ENCODE results near the gene SNX15. TPM values are rescaled to one million over a fixed set of nuclear protein-coding genes. Genes with fewer than 3 reads are reported as not detected.
A peak's percentile ranks its signal among the peaks of the same experiment; 100 is the strongest.

The SNX15 gene
- total RNA-seq, 1 donor from 2014 or later, result 26.9 TPM

DNA sequence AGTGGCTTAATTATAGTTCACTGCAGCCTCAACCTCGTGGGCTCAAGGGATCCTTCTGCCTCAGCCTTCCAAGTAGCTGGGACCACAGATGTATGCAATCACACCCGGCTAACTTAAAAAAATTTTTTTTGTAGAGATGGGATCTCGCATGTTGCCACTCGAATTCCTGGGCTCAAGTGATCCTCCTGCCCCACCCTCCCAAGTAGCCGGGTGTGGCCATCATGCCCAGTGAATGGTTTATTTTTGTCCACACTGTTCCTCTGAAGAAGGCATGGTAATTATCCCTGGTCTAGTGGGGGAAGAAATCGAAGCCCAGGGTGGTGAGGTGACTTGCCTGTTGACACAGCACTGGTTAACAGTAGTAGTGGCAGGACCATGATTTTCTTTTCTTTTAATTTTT lies 15.7 kb downstream of the SNX15 start:
- H3K4me1 Mint-ChIP-seq (ENCODE audit: unreplicated experiment), result peaks cover 17% of the 10 kb centered on the region
- DNase-seq (ENCODE audit: extremely low spot score, unreplicated experiment), result no peak
- H3K27ac Mint-ChIP-seq (ENCODE audit: unreplicated experiment), result peak overlapping the region; percentile 23
- H3K36me3 Mint-ChIP-seq (ENCODE audit: unreplicated experiment), result peaks cover 12% of the 10 kb centered on the region
- no peaks in the 10 kb centered on the region for H3K27me3 Mint-ChIP-seq (ENCODE audit: unreplicated experiment)
- peak overlapping the region; percentile 81 for H3K4me3 Mint-ChIP-seq (ENCODE audit: unreplicated experiment)
- H3K9me3 Mint-ChIP-seq (ENCODE audit: unreplicated experiment), result no peaks in the 10 kb centered on the region
- TF ChIP-seq, protein P1, sequence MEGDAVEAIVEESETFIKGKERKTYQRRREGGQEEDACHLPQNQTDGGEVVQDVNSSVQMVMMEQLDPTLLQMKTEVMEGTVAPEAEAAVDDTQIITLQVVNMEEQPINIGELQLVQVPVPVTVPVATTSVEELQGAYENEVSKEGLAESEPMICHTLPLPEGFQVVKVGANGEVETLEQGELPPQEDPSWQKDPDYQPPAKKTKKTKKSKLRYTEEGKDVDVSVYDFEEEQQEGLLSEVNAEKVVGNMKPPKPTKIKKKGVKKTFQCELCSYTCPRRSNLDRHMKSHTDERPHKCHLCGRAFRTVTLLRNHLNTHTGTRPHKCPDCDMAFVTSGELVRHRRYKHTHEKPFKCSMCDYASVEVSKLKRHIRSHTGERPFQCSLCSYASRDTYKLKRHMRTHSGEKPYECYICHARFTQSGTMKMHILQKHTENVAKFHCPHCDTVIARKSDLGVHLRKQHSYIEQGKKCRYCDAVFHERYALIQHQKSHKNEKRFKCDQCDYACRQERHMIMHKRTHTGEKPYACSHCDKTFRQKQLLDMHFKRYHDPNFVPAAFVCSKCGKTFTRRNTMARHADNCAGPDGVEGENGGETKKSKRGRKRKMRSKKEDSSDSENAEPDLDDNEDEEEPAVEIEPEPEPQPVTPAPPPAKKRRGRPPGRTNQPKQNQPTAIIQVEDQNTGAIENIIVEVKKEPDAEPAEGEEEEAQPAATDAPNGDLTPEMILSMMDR (IDR thresholded peaks at IDR 0.05), result no peak

DNA sequence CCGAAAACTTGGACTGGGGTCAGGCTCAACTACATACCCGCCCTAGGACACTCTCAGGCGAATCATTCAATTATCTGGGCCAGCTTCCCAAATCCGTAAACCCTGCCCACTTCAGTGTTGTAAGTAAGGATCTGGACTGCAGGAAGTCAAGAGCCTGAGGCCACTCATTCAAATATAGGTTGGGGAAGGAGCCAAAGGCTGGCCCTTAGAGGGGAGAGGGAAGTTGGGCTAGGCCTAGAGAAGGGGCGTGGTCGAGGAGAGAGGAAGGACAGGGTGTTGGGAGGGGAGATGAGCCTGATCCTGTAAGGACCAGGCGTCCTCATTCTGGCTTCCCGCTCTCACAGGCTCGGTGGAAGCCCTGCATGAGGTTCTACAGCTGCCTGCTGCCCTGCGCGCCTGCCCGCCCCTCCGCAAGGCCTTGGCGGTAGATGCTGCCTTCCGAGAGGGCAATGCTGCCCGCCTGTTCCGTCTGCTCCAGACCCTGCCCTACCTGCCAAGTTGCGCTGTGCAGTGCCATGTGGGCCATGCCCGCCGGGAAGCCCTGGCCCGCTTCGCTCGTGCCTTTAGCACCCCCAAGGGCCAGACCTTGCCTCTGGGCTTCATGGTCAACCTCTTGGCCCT lies 16.8 kb downstream of the SNX15 start:
- Mint-ChIP-seq H3K36me3 (ENCODE audit: unreplicated experiment) (peaks cover 10% of the 10 kb centered on the region), H3K27me3 (ENCODE audit: unreplicated experiment) (no peaks in the 10 kb centered on the region), H3K9me3 (ENCODE audit: unreplicated experiment) (no peaks in the 10 kb centered on the region), H3K4me1 (ENCODE audit: unreplicated experiment) (peaks cover 17% of the 10 kb centered on the region), H3K4me3 (ENCODE audit: unreplicated experiment) (no peak overlapping the region), H3K27ac (ENCODE audit: unreplicated experiment) (no peak overlapping the region)
- TF ChIP-seq, protein P1 (IDR thresholded peaks at IDR 0.05), result no peak
- no peak for DNase-seq (ENCODE audit: extremely low spot score, unreplicated experiment)

DNA sequence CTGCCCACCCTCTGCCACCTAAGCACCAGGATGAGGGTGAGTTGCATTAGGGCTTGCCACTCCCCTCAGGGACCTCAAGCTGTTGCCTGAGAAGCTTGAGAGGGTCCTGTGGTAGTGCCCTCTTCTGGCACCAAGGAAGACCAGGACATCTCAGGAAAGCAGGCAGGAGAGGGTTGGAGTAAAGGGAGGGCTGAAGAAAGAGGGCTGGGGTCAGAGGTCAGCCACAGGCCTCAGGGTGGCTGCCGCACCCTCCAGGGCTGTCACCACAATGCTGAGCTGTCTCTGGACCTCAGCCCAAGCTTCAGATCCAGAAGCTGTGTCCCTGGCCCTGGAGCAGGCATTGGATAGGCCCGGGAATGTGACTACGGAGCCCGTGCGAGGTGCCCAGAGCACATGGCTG lies 17.8 kb downstream of the SNX15 start:
- H3K4me1 Mint-ChIP-seq (ENCODE audit: unreplicated experiment), result peaks cover 17% of the 10 kb centered on the region
- H3K27ac Mint-ChIP-seq (ENCODE audit: unreplicated experiment), result no peak overlapping the region
- H3K36me3 Mint-ChIP-seq (ENCODE audit: unreplicated experiment), result peaks cover 9% of the 10 kb centered on the region
- TF ChIP-seq, protein P1 (IDR thresholded peaks at IDR 0.05), result no peak
- H3K27me3 Mint-ChIP-seq (ENCODE audit: unreplicated experiment), result no peaks in the 10 kb centered on the region
- no peak for DNase-seq (ENCODE audit: extremely low spot score, unreplicated experiment)
- no peak overlapping the region for H3K4me3 Mint-ChIP-seq (ENCODE audit: unreplicated experiment)
- H3K9me3 Mint-ChIP-seq (ENCODE audit: unreplicated experiment), result no peaks in the 10 kb centered on the region

DNA sequence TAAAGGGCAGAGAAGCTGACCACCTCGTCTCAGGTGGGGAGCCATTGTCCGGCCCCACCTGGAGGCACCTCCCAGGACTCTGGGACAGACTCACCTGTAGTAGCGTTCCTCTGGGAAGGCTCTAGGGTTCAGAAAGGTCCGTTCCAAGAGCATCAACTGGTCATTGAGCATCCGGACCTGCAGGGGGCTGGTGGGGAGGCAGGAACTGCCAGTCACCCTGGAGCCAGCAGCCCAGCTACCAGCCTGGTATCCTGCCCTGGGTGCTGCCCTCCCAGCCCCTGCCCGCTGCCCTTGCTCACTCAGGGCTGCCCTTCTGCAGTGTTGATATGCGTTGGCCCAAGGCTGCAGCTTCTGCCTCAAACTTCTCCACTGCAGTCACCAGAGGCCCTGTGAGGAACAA lies 18.5 kb downstream of the SNX15 start:
- H3K4me3 Mint-ChIP-seq (ENCODE audit: unreplicated experiment), result no peak overlapping the region
- H3K9me3 Mint-ChIP-seq (ENCODE audit: unreplicated experiment), result no peaks in the 10 kb centered on the region
- H3K36me3 Mint-ChIP-seq (ENCODE audit: unreplicated experiment), result peaks cover 9% of the 10 kb centered on the region
- DNase-seq (ENCODE audit: extremely low spot score, unreplicated experiment), result no peak
- no peak overlapping the region for H3K27ac Mint-ChIP-seq (ENCODE audit: unreplicated experiment)
- no peaks in the 10 kb centered on the region for H3K27me3 Mint-ChIP-seq (ENCODE audit: unreplicated experiment)
- TF ChIP-seq, protein P1 (IDR thresholded peaks at IDR 0.05), result no peak
- H3K4me1 Mint-ChIP-seq (ENCODE audit: unreplicated experiment), result peaks cover 14% of the 10 kb centered on the region

DNA sequence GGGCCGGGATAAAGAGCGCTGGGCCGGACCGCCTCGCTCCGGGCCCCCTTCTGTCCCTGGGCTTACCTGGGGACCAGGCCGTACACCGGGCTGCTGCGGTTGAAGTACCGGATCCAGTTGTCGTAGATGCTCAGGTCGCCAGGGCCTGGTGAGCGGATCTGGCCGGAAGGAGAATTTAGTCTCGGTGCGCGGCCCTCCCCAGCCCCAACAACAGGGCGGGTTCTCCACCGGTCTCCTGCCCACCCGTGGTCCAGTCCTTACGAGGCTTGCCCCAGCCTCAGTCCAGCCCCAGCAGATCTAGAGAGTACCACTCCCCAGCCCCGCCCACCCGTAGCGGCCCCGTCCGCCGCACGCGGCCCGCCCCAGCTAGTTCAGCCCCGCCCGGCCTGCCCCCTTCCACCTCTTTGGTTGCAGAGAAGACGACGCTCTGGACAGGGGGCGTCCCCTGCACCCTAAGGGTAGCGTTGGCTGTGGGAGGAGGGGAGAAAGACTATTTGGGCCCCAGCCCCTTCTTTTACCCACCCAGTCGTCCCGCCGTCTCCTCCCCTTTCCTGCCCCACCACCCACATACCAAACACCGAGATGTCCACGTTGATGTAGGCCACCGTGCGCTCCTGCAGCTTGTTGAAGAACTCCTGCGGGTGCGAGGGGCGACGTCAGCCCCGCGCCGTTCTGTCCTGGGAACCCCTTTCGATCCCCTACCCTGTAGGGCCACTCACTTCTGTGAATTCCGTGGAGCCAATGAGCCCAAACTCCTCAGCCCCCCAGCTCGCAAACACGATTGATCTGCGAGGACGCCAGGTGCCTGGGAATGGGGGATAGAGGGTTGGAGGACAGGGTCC lies 20.6 kb downstream of the SNX15 start:
- Mint-ChIP-seq H3K36me3 (ENCODE audit: unreplicated experiment) (peaks cover 9% of the 10 kb centered on the region), H3K9me3 (ENCODE audit: unreplicated experiment) (no peaks in the 10 kb centered on the region), H3K4me1 (ENCODE audit: unreplicated experiment) (peaks cover 2% of the 10 kb centered on the region), H3K27me3 (ENCODE audit: unreplicated experiment) (no peaks in the 10 kb centered on the region), H3K4me3 (ENCODE audit: unreplicated experiment) (no peak overlapping the region), H3K27ac (ENCODE audit: unreplicated experiment) (no peak overlapping the region)
- DNase-seq (ENCODE audit: extremely low spot score, unreplicated experiment), result no peak
- TF ChIP-seq, protein P1 (IDR thresholded peaks at IDR 0.05), result no peak
